Activated naive CD4-positive, alpha-beta T cell treated with anti-CD3 and anti-CD28 coated beads for 36 hours (primary cell): Measurements from ENCODE around the gene MAPT. TPM values are rescaled to one million over a fixed set of nuclear protein-coding genes. Genes with fewer than 3 reads are reported as not detected.
"Not testable (repeated sequence)": the region's sequence is repeated elsewhere in the genome, so short reads cannot be mapped to it uniquely, and the experiment has no call there.

Experiments used
- CTCF ChIA-PET: fragments of 350-600 bp; sonication (Branson Sonifier 250); formaldehyde crosslinking; loops from one replicate; lab custom pipeline; 2021; ENCODE audit warnings: antibody characterized with exemption; lab: Charles Lee
- DNase-seq: peaks from one replicate; pipeline ENCODE4 v3.0.0-alpha.2; 2020
- H3K27ac Mint-ChIP-seq: one replicate; pipeline ENCODE4 v1.8.0; 2021; ENCODE audit warnings: mild to moderate bottlenecking, mixed read lengths
- H3K27me3 Mint-ChIP-seq: one replicate; pipeline ENCODE4 v1.8.0; 2021; ENCODE audit warnings: low read depth, mixed read lengths
- H3K36me3 Mint-ChIP-seq: one replicate; pipeline ENCODE4 v1.8.0; 2021; ENCODE audit warnings: low read depth, mixed read lengths
- H3K4me1 Mint-ChIP-seq: one replicate; pipeline ENCODE4 v1.8.0; 2021; ENCODE audit warnings: low read depth, mixed read lengths
- H3K4me3 Mint-ChIP-seq: one replicate; pipeline ENCODE4 v1.8.0; 2021; ENCODE audit warnings: mild to moderate bottlenecking, moderate library complexity, mixed read lengths
- H3K9me3 Mint-ChIP-seq: one replicate; pipeline ENCODE4 v1.8.0; 2021; ENCODE audit warnings: mixed read lengths
- intact Hi-C: fragments of 100-400 bp; cut with micrococcal nuclease; formaldehyde crosslinking; loops from one replicate; pipeline ENCODE4 v1.15.1; 2023
- total RNA-seq, 2 experiments: library from RNA; stranded (reverse); gene quantifications; one replicate each; pipeline ENCODE4 v1.2.3, GENCODE V29; 2021

The MAPT gene
- total RNA-seq, 2 experiments from 2014 or later = 0.57 to 0.86 TPM

DNA sequence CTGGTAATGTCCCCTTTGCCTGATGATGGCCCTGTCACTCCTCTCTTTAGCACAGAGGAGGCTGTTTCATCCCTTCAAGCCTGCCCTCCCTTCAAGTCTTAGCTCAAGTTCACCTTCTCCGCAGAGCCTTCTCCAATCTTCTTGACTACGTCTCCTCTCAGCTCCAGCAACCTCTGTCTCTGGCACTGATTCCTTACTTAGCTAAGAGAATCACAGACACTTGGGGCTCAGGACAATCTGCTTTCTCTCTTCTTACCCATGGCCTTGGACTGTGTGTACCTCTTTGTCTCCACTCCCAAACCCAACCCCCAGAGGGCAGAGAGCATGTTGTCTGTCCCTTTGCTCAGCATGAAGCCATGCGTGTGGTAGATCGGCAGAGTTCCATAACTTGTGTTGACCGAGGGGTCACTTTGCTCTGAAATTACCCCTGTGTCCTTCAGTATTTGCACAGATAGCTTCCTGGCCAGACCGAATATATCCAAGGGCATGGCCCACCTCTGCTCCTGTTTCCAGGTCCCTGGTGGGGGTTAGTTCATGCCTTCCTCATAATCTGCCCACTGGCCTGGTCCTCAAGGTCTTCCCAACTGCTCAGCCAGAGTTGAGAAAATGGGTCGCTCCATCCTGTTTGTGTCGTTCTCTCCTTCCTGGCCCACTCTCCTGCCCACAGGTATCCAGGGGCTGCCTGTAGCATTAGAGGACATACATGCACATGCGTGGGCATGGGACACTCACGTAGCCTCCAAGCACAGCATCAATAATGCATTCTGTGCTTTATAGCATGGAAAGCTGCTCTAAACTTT lies 41.6 kb downstream of the MAPT start:
- CTCF ChIA-PET = no interaction called here
- intact Hi-C loops = no loop called here
- H3K4me3 Mint-ChIP-seq = no peak overlapping the region

DNA sequence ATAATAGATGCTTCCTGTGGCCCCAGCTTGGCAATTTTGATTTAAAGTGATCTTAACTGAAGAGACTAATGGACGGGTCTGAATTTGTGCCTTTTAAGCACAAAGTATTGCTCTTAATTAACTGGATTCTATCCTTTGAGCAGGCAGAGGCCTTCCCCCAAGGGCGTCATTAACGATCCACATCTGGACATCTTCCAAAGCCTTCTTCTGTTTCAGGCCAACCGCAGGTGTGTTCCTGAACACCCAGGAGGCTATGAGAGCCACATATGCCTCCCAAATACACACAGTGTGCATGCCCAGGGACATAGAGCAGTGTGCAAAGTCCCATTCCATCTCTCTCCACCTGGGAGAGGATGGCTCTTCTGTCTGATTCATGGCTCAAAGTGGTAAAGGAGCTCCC lies 42.3 kb downstream of the MAPT start:
- Mint-ChIP-seq H3K27ac (no peak overlapping the region), H3K9me3 (no peaks in the 10 kb centered on the region), H3K4me1 (no peaks in the 10 kb centered on the region), H3K36me3 (no peaks in the 10 kb centered on the region), H3K27me3 (peaks cover 8% of the 10 kb centered on the region), H3K4me3 (no peak overlapping the region)
- DNase-seq = no peak
- CTCF ChIA-PET = no interaction called here
- intact Hi-C loops = no loop called here

More for the DNA sequence above, 41.6 kb downstream of the MAPT start:
- Mint-ChIP-seq H3K9me3 (no peaks in the 10 kb centered on the region), H3K36me3 (no peaks in the 10 kb centered on the region), H3K4me1 (no peaks in the 10 kb centered on the region), H3K27ac (no peak overlapping the region), H3K27me3 (peaks cover 8% of the 10 kb centered on the region)
- no peak for DNase-seq

DNA sequence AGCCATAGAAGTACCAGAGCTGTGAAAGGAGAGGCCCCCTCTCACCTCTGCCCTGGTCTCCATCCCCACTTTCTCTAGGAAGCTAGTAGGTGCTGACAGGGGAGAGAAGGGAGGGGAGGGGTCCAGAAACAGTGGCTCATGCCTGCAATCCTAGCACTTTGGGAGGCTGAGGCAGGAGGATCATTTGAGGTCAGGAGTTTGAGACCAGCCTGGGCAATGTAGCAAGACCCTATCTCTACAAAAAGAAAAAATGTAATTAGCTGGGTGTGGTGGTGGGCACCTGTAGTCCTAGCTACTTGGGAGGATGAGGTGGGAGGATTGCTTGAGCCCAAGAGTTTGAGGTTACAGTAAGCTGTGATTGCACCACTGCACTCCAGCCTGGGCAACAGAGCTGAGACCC lies 42.8 kb downstream of the MAPT start:
- H3K27ac Mint-ChIP-seq, H3K4me3 Mint-ChIP-seq, DNase-seq, H3K4me1 Mint-ChIP-seq, H3K27me3 Mint-ChIP-seq, H3K36me3 Mint-ChIP-seq, intact Hi-C loops, CTCF ChIA-PET, H3K9me3 Mint-ChIP-seq: not testable (repeated sequence)

DNA sequence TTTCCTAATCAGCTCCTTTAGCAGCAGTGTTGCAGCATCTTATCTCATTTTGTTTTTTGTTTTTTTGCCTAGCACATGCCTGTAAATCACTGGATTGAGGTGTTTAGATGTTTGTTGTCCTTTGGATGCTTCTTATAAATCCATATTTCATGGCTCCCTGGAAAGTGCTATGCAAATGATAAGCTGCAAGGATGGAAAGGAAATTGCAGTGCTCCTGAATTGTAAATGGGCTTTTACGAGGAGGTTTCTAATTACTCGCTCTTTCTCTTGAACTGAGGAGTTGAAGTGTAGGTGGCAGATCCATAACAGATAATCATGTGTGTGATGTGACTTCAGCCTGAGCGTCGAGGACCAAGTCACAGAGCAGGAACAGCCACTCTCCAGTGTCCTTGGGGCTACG lies 45.0 kb downstream of the MAPT start:
- peaks cover 2% of the 10 kb centered on the region for H3K4me1 Mint-ChIP-seq
- no peak overlapping the region for H3K4me3 Mint-ChIP-seq
- intact Hi-C loops = no loop called here
- H3K36me3 Mint-ChIP-seq = no peaks in the 10 kb centered on the region
- no peaks in the 10 kb centered on the region for H3K9me3 Mint-ChIP-seq
- CTCF ChIA-PET = interaction anchor here (0.6 to 2.4 kb wide), 2 partner anchors 10 to 35 kb away, joined by 6 to 10 read pairs; no protein-coding TSS in a partner anchor
- H3K27me3 Mint-ChIP-seq = peaks cover 13% of the 10 kb centered on the region
- no peak overlapping the region for H3K27ac Mint-ChIP-seq
- no peak for DNase-seq

DNA sequence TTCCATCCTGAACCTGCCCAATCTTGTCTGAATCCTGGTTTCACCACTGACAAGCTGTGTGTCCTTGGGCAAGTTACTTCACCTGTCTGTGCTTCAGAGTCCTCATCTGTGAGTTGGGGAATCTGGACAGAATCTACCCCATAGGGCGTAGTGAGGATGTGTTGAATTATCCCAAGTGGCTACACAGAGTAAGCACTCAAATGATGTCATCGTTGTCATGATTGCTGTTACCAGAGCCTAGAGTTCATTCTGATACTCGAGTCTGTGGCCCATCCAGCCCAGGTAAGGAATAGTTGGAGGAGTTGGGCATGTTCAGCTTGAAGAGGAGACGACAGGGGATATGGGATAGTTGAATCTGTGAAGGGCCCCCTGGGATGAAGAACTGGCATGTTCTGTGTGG lies 45.9 kb downstream of the MAPT start:
- H3K4me1 Mint-ChIP-seq = peaks cover 2% of the 10 kb centered on the region
- CTCF ChIA-PET = interaction anchor here (0.5 to 2.4 kb wide), 3 partner anchors 9 to 1321 kb away, joined by 3 to 10 read pairs (median 4); no protein-coding TSS in a partner anchor
- H3K27me3 Mint-ChIP-seq = peaks cover 13% of the 10 kb centered on the region
- H3K27ac Mint-ChIP-seq = no peak overlapping the region
- H3K36me3 Mint-ChIP-seq = no peaks in the 10 kb centered on the region
- DNase-seq = no peak
- H3K4me3 Mint-ChIP-seq = no peak overlapping the region
- intact Hi-C loops = no loop called here
- no peaks in the 10 kb centered on the region for H3K9me3 Mint-ChIP-seq

DNA sequence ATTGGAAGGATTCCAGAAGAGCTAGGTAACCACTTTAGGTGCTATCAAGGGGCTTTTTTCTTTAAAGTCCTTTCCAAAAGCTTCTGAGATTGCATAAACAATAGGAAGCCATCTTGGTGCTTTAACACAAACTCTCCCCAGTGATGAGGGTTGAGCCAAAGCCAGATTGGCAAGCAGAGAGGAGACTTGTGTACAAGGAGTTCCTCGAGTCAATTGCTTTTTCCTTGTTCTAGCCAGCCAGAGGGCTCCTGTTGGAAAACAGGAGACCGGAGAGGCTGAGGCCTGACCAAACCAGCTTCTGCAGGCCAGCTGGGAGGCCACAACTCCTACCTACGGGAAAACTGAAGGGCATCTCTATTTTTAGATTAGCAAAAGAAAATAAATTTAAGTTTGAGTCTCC lies 46.5 kb downstream of the MAPT start:
- H3K9me3 Mint-ChIP-seq = no peaks in the 10 kb centered on the region
- H3K36me3 Mint-ChIP-seq = no peaks in the 10 kb centered on the region
- intact Hi-C loops = no loop called here
- no peak overlapping the region for H3K4me3 Mint-ChIP-seq
- H3K27me3 Mint-ChIP-seq = peaks cover 9% of the 10 kb centered on the region
- peaks cover 2% of the 10 kb centered on the region for H3K4me1 Mint-ChIP-seq
- no peak overlapping the region for H3K27ac Mint-ChIP-seq
- CTCF ChIA-PET = interaction anchor here (0.5 to 2.4 kb wide), 4 partner anchors 8 to 1322 kb away, joined by 3 to 10 read pairs (median 4); no protein-coding TSS in a partner anchor
- no peak for DNase-seq

DNA sequence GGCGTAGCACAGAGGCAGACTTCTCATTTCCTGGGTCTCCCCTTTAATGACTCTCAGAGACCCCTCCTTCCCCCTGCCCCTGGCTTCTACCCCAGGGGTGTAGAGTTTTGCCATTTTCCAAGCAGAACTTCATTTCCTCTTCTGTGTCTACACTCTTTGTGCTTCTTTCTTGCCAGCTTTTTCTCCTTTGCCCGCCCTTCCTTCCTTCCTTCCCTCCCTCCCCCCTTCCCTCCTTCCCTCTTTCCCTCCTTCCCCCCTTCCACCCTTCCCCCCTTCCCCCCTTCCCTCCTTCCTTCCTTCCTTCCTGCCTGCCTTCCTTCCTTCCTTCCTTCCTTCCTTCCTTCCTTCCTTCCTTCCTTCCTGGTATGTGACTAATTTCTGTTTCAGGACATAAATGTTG lies 47.0 kb downstream of the MAPT start:
- Mint-ChIP-seq H3K4me1 (peaks cover 2% of the 10 kb centered on the region), H3K4me3 (no peak overlapping the region), H3K27me3 (peaks cover 9% of the 10 kb centered on the region), H3K9me3 (no peaks in the 10 kb centered on the region), H3K36me3 (no peaks in the 10 kb centered on the region), H3K27ac (no peak overlapping the region)
- intact Hi-C loops = no loop called here
- CTCF ChIA-PET = no interaction called here
- DNase-seq = no peak

DNA sequence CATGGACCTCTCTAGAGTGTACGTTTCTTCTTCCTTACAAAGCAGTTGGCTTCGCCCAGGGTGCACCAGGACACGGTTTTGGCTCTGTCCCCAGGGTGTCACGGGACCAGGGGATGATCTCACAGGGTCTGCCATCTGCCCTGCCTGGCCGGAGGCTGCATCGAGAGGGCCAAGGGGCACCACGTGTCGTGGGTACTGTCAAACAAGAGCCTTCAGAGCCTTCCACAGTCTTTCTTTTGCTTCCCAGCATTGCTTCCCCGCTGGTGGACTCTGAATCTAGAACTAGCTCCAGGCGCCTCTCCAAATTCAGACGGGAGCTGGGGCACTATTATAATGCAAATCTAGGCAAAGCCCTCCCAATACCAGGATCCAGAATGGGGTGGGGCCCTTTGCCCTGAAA lies 47.9 kb downstream of the MAPT start:
- Mint-ChIP-seq H3K36me3 (no peaks in the 10 kb centered on the region), H3K9me3 (no peaks in the 10 kb centered on the region), H3K4me3 (no peak overlapping the region), H3K27me3 (peaks cover 9% of the 10 kb centered on the region), H3K4me1 (peaks cover 2% of the 10 kb centered on the region), H3K27ac (no peak overlapping the region)
- intact Hi-C loops = no loop called here
- no peak for DNase-seq
- CTCF ChIA-PET = no interaction called here

DNA sequence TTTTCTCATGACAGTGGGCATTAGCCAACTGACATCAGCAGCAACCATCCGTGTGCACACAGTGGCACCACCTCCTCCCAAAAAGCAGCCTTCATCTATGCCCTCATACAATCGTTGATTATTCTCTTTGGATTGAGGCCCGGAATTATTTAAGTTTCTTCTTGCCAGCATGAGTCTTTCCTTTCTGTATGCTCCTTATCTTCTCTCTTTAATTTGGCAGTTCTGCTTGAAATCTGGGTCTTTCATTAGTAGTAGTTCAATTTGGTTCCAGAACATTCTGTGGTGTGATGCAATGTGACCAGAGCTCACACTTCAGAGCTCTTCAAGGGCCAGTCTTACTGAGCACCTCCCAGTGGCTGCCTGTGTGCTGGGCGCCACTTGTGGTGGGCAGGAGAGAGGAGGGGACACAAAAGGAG lies 52.5 kb downstream of the MAPT start:
- no peaks in the 10 kb centered on the region for H3K9me3 Mint-ChIP-seq
- peaks cover 21% of the 10 kb centered on the region for H3K27me3 Mint-ChIP-seq
- intact Hi-C loops = no loop called here
- peaks cover 11% of the 10 kb centered on the region for H3K4me1 Mint-ChIP-seq
- CTCF ChIA-PET = interaction anchor here (0.9 kb wide), 1 partner anchor 96 kb away, joined by 3 read pairs; no protein-coding TSS in a partner anchor
- H3K4me3 Mint-ChIP-seq = no peak overlapping the region
- H3K36me3 Mint-ChIP-seq = no peaks in the 10 kb centered on the region
- no peak for DNase-seq
- H3K27ac Mint-ChIP-seq = no peak overlapping the region

DNA sequence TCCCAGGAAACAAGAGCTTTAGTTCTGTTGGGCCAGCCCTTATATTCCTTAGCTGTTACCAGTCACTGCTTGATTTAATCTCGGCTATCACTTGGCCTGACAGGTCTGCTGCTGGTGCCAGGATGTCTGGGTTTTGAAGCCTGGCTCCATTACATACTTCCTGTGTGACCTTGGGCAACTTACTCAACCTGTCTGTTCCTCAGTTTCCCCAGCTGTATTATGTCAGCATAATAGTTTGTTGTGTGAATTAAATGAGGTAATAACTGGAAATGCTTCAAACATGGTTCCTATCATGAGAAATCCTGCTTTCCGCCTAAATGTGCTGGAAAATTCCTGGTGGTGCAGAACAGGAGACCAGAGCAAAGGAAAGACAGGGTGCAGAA lies 54.1 kb downstream of the MAPT start:
- CTCF ChIA-PET = interaction anchor here (0.6 to 2.4 kb wide), 14 partner anchors 9 to 165 kb away, joined by 3 to 10 read pairs (median 4); no protein-coding TSS in a partner anchor
- DNase-seq = no peak
- no peaks in the 10 kb centered on the region for H3K36me3 Mint-ChIP-seq
- peaks cover 11% of the 10 kb centered on the region for H3K4me1 Mint-ChIP-seq
- H3K9me3 Mint-ChIP-seq = no peaks in the 10 kb centered on the region
- H3K27me3 Mint-ChIP-seq = peaks cover 18% of the 10 kb centered on the region
- H3K4me3 Mint-ChIP-seq = no peak overlapping the region
- H3K27ac Mint-ChIP-seq = no peak overlapping the region
- intact Hi-C loops = loop anchor here (2.0 kb wide), 1 partner anchor 54 kb away; the partner anchor contains the start of gene MAPT

DNA sequence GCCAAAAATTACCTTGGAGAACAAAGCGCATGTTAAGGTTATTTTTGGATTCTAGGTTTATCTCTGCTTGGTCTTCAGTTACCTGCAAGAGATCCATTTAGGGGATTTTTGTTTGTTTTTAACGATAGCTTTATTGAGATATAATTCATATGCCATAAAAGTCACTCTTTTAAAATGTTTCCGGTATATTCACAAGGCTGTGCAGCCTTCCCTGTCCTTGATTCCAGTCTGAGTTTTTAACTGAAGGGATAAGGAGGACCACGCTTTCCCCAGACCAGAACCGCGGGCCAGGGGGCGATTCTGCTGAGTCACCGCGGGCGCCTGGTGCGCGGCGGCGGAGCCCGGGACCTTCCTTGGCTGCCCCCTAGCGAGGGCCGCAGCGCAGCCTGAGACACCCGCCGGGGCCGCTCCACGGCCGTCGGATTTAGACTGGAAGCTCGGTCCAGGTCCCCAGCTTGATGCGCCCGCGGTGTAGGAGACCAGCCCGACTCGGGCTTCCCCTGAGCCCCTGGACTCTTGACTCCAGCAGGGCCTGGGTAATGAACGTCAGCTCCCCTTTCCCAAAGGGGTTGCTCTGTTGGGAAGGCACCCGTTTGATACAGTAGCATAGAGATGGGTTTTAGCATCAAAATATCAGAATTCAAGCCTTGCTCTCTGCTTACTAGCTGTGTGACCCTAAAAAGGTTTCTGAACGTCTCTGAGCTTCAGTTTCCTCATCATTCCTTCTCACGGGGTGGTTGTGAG lies 54.7 kb downstream of the MAPT start:
- CTCF ChIA-PET = interaction anchor here (0.6 to 2.4 kb wide), 16 partner anchors 9 to 288 kb away, joined by 3 to 10 read pairs (median 4); no protein-coding TSS in a partner anchor
- intact Hi-C loops = loop anchor here (2.0 kb wide), 1 partner anchor 54 kb away; the partner anchor contains the start of gene MAPT
- Mint-ChIP-seq H3K27ac (no peak overlapping the region), H3K4me1 (peaks cover 9% of the 10 kb centered on the region), H3K36me3 (no peaks in the 10 kb centered on the region), H3K9me3 (no peaks in the 10 kb centered on the region), H3K4me3 (peak overlapping the region; percentile 69), H3K27me3 (peaks cover 16% of the 10 kb centered on the region)
- peak; percentile 73 for DNase-seq

DNA sequence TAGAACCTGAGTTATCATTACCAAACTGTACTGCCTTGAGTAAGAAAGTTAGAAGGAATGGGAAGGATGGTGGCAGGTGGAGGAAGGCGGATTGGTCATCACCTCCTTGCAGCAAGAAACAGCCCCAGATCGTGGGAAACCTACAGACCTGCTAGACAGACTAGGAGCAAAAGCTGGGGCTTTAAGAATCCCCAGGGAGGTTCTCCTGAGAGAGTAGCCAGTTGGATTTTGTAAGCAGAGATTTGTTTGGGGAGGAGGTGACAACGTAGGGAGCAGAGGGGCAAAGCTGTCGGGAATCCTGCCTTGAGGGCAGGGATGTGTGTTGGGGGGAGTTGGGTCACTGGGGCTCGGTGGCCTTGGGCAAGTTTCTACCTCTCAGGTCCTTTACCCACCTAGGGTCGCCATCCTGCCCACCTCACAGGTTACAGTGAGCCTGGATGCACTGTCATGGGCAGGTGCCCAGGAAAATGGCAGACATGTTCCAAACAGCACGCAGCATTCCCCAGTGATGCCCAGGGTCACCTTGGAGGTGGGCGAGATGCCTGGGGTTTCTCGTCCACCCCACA lies 55.5 kb downstream of the MAPT start:
- intact Hi-C loops = loop anchor here (2.0 kb wide), 1 partner anchor 55 kb away; the partner anchor contains the start of gene MAPT

More for the DNA sequence above, 55.5 kb downstream of the MAPT start:
- no peak for DNase-seq
- Mint-ChIP-seq H3K27ac (no peak overlapping the region), H3K36me3 (no peaks in the 10 kb centered on the region), H3K27me3 (peaks cover 16% of the 10 kb centered on the region), H3K9me3 (no peaks in the 10 kb centered on the region), H3K4me1 (peaks cover 9% of the 10 kb centered on the region), H3K4me3 (no peak overlapping the region)
- CTCF ChIA-PET = interaction anchor here (1.2 to 2.4 kb wide), 10 partner anchors 10 to 288 kb away, joined by 3 to 10 read pairs (median 4); no protein-coding TSS in a partner anchor
